Measurements from ENCODE around the gene UBA1.

Gene UBA1

GRCh38 chrX:47189906-47190305 is 3.7 kb upstream of the UBA1 start:
- DNase-seq (ENCODE audit: low read depth in 2 of 2): no peak

DNA sequence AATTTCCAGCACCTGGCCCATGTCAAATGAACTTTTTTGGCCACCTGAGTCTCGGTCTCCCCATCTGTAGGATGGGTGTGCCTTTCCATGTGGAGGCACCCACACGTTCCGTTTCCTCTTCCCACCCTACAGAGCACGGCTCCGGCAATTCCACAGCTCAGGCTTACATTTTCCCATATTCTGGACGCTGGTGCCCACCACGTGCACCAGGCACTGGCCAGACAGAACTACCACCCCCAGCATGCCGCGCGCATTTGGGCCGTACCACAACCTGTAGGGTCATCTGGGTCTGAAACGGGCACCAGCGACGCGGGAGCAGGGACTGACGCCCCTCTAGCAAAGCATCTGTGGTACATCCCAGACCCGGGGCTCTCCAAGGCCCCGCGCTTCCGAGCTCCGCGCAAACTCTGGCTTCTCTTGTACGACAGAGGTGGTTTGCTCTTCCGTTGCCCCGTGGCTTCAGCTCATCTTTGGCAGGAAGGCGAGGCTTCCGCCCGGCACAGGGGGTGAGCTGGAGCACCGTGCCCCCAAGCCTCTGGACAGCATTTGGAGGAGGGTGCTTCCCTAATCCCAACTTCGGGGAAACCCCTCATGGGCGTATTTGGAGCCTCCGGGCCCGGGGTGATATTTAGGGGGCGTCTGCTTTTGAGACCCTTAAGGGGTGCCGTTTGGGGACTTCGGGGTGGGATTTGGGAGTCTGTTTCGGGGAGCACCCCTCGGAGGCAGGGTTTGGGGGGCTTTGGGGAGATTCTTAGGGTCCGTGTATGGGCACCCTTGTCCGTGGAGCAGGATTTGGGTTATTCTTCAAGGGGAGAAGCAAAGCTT is 3.0 kb upstream of the UBA1 start:
- DNase-seq (ENCODE audit: low read depth in 2 of 2): peak; percentile 62 to 67

GRCh38 chrX:47191331-47191730 is 2.3 kb upstream of the UBA1 start:
- DNase-seq (ENCODE audit: low read depth in 2 of 2): peak; percentile 25 to 37

GRCh38 chrX:47191806-47192401 is 1.7 kb upstream of the UBA1 start:
- DNase-seq (ENCODE audit: low read depth in 2 of 2): no peak

DNA sequence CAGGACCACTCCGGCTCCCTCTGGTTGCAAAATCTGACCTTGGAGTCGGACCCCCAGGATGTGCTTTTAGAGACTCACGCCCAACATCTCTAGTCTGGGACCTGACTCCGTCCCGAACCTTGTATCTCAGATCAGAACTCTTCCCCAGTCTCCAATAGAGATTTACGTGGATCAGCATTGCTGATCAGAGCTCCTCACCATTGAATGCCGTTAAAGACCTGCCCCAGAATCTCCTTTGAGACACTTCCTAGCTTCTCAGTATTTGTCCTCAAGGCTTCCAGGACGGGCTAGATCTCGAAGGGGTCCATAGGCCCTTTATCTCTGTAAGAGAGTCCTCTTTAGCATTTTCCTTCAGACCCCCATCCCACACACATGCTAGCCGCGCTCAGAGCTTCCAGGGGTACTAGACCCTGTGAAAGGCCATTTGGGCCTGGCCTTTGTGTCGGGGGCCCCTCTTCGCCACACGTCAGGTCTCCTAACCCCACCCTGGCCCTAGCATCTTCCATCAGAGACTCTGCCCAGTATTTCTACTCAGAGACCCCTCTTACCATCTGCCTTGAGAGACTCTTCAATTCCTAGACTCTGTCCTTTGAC is 662 bp downstream of the UBA1 start:
- DNase-seq (ENCODE audit: low read depth in 2 of 2): no peak

GRCh38 chrX:47196098-47196497 is 2.5 kb downstream of the UBA1 start:
- no peak for DNase-seq (ENCODE audit: low read depth in 2 of 2)

DNA sequence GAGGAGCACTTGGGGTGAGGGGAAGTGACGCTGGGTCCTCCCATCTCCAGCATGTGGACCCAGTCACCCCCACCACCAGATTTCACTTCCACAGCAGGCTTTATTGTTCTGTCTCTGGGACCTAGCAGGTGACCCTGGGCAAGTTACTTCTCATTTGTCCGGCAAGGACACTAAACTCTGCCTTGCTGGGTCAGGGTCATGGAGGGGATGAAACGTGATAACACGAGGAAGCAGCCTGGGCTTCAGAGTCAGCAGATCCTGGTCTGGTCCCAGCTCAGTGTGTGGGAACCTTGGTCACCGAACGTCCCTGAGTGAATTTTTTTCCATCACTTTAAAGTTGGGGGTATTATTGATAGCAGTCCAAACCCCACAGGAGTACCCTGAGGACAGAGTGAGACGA is 3.9 kb downstream of the UBA1 start:
- DNase-seq (ENCODE audit: low read depth in 2 of 2): no peak

GRCh38 chrX:47198026-47198686 is 4.5 kb downstream of the UBA1 start:
- no peak for DNase-seq (ENCODE audit: low read depth in 2 of 2)

DNA sequence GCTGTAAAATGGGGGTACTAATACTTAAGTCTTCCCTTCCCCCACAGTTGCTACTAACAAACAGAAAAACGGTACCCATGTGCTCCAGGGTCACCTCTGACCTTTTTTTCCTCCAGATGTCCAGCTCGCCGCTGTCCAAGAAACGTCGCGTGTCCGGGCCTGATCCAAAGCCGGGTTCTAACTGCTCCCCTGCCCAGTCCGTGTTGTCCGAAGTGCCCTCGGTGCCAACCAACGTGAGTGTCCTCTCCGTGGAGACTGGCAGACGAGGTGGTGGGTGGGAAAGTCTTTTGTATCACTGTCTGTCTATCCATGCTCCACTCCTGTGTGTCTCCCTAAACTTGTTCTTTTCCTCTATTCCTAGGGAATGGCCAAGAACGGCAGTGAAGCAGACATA is 5.1 kb downstream of the UBA1 start:
- no peak for DNase-seq (ENCODE audit: low read depth in 2 of 2)

GRCh38 chrX:47199286-47199685 is 5.7 kb downstream of the UBA1 start:
- no peak for DNase-seq (ENCODE audit: low read depth in 2 of 2)

DNA sequence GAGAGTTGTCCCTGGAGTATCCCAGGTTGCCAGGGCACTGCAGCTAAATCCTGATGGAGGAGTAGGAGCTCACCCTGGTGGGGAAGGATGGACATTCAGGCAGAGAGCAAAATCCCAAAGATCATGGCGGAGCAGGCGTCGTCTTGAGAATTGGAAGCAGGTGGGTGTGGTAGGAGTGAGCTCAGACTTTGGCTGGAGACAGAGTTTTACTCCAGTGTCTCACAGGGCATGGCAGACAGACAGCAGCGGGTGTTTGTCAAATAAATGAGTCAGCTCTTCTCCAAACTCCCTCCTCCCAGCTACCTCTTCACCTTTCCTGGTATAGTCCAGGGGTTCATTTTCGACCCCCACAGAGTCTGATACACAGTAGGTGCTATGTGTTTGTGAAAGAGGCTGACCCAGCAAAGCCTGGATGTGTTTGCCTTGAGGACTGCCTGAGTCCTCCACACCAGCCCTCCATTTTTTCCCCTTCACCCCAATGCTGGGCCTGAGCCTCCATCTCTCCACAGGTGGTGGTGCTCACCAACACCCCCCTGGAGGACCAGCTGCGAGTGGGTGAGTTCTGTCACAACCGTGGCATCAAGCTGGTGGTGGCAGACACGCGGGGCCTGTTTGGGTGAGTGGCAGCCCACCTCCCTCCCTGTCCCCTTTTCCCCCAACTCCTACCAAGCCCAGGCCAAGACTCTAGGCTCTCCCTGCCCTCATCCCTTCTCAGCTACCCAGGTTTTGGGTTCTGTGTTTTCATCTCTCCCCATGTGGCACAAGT is 6.9 kb downstream of the UBA1 start:
- no peak for DNase-seq (ENCODE audit: low read depth in 2 of 2)

DNA sequence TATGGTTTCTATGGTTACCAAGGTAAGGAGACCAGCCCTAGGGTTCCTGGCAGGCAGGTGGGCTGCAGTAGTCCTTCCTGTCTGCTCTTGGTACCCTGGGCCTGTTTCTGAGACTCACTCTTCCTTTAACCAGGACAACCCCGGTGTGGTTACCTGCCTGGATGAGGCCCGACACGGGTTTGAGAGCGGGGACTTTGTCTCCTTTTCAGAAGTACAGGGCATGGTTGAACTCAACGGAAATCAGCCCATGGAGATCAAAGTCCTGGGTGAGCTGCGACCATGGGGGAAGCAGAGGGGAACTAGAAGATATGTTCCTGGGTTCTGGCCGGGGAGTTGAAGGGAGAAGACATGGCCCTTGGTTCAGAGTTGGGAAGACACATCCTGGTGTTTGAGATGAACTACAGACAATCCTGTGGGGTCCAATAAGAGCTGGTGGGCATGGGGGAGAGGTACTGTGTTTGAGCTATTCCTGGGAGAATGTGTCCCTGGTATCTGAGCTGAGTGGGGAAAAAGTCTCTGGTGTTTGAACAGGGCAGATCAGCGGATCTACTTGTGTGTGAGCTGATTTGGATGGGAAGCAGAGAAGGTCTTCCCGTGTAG is 7.8 kb downstream of the UBA1 start:
- DNase-seq (ENCODE audit: low read depth in 2 of 2): no peak

- DNase-seq (ENCODE audit: low read depth in 2 of 2): no peak
These were observed 8.7 kb downstream of the UBA1 start for GRCh38 chrX:47202316-47202715.

DNA sequence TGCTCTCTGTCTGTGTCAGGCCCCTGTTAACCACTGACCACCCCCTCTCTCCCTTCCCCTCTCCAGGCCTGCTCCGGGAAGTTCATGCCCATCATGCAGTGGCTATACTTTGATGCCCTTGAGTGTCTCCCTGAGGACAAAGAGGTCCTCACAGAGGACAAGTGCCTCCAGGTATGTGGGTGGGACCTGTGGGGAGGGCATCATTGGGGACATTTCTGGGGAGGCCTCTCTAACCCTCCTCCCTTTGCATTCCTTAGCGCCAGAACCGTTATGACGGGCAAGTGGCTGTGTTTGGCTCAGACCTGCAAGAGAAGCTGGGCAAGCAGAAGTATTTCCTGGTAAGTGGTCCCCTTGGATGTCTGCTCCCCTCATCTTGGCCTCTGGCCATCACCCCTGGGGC is 9.2 kb downstream of the UBA1 start:
- no peak for DNase-seq (ENCODE audit: low read depth in 2 of 2)

- no peak for DNase-seq (ENCODE audit: low read depth in 2 of 2)
These were observed 11.3 kb downstream of the UBA1 start for GRCh38 chrX:47204970-47205369.

GRCh38 chrX:47206316-47206715 is 12.7 kb downstream of the UBA1 start:
- DNase-seq (ENCODE audit: low read depth in 2 of 2): no peak

DNA sequence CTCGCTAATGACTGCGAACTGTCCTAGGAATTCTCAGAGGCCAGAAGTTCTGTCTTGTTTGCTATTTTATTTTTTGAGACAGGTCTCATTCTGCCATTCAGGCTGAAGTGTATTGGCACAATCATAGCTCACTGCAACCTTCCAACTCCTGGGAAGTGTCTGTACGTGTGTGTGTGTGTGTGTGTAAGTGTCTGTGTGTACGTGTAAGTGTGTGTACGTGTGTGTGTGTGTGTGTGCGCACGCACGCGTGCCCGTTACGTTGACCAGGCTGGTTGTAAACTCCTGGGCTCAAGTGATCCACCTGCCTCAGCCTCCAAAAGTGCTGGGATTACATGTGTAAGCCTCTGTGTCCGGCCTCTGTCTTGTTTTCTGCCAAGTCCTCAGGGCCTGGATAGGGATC is 14.5 kb downstream of the UBA1 start:
- no peak for DNase-seq (ENCODE audit: low read depth in 2 of 2)

GRCh38 chrX:47209508-47210238 is 16.0 kb downstream of the UBA1 start:
- DNase-seq (ENCODE audit: low read depth in 2 of 2): no peak

DNA sequence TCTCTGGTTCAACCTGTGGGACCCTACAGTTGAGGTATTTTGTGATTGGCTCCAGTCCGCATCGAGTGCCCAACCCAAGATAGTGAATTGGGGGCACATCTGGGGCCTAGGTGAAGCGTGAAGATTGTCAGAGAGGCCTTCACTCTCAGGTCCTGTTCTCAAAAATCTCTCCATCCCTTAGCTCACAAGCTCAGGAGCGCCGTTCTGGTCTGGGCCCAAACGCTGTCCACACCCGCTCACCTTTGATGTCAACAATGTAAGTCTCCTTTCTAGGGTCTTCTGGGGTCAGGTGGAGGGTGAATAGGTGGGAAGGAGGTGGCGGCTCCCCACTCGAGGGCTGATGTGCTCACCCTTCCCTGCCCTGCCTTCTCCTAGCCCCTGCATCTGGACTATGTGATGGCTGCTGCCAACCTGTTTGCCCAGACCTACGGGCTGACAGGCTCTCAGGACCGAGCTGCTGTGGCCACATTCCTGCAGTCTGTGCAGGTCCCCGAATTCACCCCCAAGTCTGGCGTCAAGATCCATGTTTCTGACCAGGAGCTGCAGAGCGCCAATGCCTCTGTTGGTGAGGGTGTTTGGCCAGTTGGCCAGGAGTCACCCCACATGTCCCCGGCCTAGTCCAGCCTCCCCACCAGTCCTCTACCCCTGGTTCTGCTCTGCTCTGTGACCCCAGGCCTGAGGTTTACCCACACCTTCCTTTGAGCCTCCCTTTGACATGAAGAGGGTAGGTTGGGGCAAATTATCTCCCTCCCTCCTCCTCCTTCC is 17.2 kb downstream of the UBA1 start:
- no peak for DNase-seq (ENCODE audit: low read depth in 2 of 2)
